ENCODE measurements around the gene COA7. TPM values are rescaled to one million over a fixed set of nuclear protein-coding genes. Genes with fewer than 3 reads are reported as not detected.

The COA7 gene
- total RNA-seq, 1 donor from 2014 or later, result 13.0 TPM

DNA sequence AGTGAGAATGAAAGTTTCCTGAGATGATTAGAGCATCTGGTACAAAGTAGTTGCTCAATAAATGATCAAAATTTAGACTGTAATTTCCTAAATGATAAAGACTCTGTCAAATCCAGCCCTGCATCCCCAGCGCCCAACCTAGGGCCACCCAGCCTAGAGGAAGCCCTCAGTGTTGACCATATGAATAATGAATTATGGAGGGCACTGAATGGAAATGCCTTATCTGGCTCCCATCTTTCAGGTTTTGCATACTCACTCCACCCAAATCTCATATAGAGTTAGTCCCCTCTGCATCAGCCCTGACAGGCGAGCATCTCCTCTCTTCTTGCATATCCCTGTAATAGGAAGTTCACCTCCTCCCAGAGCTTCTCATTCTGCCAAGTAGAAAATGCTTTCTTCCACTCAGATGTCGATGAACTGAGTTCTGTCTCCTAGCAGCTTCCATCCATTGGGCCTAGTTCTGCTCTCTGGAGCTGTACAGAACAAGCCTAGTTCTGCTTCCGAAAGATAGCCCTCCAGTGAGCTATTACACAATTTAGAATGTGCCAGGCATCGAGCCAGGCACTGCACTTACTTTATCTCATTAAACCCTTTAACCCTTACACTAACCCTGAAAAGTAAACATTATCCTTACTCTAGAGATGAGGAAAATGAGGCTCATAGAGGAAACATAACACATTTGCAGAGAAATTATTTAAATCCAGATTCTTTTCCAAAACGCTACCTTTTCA lies 20.9 kb downstream of the COA7 start:
- H3K36me3 ChIP-seq (ENCODE audit: control insufficient read depth, insufficient read depth, low read length), result no peaks in the 10 kb centered on the region
- no peak overlapping the region for H3K4me3 ChIP-seq (ENCODE audit: low read depth, low read length)

DNA sequence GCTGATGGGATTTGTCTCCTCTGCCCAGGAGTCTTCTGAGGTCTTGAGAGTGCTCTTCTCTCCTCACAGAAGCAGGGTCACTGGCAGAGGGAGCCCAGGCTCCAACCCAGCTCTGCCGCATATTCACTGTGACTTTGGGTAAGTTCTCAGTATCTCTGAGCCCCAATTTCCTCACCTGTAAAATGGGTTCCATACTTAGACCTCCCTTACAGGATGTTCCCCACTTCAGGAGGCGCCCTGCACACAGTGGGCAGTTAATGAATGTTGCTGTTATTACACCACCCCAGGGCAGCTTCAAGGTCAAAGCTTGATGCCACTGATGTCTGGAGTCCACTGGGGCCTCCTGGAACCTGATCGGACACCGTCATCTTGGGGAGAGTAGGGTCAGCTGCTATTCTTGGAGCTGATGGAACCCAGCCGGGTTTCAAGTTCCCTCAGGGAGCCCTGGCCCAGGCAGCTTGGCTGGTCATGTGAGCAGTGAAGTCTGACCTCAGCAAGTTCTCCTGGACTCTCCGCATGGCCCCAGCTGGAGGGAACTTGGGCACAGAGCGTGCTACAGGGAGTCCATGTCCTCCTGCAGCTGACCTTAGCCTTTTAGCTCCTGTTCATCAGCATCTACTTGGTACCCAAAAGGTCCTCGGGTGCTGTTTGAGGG lies 21.8 kb downstream of the COA7 start:
- H3K4me3 ChIP-seq (ENCODE audit: low read depth, low read length), result no peak overlapping the region

More for the DNA sequence above, 20.9 kb downstream of the COA7 start:
- no peak for DNase-seq (ENCODE audit: low read depth)
- TF ChIP-seq, protein P1, sequence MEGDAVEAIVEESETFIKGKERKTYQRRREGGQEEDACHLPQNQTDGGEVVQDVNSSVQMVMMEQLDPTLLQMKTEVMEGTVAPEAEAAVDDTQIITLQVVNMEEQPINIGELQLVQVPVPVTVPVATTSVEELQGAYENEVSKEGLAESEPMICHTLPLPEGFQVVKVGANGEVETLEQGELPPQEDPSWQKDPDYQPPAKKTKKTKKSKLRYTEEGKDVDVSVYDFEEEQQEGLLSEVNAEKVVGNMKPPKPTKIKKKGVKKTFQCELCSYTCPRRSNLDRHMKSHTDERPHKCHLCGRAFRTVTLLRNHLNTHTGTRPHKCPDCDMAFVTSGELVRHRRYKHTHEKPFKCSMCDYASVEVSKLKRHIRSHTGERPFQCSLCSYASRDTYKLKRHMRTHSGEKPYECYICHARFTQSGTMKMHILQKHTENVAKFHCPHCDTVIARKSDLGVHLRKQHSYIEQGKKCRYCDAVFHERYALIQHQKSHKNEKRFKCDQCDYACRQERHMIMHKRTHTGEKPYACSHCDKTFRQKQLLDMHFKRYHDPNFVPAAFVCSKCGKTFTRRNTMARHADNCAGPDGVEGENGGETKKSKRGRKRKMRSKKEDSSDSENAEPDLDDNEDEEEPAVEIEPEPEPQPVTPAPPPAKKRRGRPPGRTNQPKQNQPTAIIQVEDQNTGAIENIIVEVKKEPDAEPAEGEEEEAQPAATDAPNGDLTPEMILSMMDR (IDR thresholded peaks at IDR 0.05; ENCODE audit: insufficient read depth, low read length, poor library complexity, severe bottlenecking), result no peak
- no peaks in the 10 kb centered on the region for H3K27me3 ChIP-seq (ENCODE audit: control insufficient read depth, insufficient read depth, low read length)

DNA sequence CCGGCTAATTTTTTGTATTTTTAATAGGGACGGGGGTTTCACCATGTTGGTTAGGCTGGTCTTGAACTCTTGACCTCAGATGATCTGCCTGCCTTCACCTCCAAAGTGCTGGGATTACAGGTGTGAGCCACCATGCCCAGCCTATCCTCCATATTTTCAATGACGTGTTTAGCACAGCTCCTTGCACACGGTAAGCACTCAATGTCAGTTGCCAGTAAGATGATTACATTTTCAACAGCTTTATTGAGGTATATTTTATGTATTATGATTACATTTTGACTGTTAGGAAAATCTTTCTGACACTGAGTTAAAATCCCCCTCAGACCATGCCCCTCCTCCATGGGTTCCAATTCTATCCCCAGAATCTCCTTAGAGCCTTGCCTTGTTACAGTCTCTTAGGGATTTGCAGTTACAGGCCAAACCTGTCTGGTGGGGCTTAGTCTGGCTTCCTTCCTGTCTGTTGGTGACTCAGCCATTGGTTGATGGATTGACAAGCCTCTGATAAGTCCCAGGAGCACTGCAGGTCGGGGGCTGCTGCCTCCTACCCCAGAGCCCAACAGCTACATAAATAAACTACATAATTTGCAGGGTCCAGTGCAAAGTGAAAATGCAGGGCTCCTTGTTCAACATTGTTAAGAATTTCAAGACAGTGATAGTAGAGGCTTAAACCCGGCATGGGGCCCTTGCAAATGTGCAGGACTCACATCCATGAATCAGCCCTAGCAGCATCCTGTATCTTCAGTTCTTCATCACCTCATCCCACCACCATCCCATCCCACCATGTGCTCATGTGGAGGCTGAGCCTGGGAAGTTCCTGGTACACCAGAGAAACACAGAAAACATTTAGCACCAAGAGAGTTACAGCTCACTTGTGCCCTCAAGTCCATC lies 23.4 kb downstream of the COA7 start:
- no peak for DNase-seq (ENCODE audit: low read depth)
- no peaks in the 10 kb centered on the region for H3K27me3 ChIP-seq (ENCODE audit: control insufficient read depth, insufficient read depth, low read length)
- no peaks in the 10 kb centered on the region for H3K36me3 ChIP-seq (ENCODE audit: control insufficient read depth, insufficient read depth, low read length)

More for the DNA sequence above, 21.8 kb downstream of the COA7 start:
- Histone ChIP-seq H3K27me3 (ENCODE audit: control insufficient read depth, insufficient read depth, low read length) (no peaks in the 10 kb centered on the region), H3K36me3 (ENCODE audit: control insufficient read depth, insufficient read depth, low read length) (no peaks in the 10 kb centered on the region)
- TF ChIP-seq, protein P1 (IDR thresholded peaks at IDR 0.05; ENCODE audit: insufficient read depth, low read length, poor library complexity, severe bottlenecking), result no peak
- DNase-seq (ENCODE audit: low read depth), result no peak

DNA sequence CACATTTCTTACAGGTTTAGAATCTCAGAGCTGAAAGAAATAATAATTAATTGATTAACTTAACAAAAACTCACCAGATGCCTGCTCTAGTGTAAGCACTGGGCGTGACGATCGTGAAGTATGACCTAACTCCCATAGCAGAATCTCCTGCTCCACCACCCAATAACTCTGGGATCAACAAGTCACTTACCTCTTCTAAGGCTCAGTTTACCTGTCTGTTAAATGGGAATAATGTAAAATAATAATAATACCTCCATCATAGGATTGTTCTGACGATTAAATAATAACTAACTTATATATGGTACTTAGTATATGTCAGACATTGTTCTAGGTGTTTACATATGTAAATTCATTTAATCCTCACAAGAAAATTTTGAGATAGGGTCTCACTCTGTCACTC lies 24.6 kb downstream of the COA7 start:
- H3K4me3 ChIP-seq (ENCODE audit: low read depth, low read length), result no peak overlapping the region
- no peak for DNase-seq (ENCODE audit: low read depth)
- no peaks in the 10 kb centered on the region for H3K36me3 ChIP-seq (ENCODE audit: control insufficient read depth, insufficient read depth, low read length)
- no peaks in the 10 kb centered on the region for H3K27me3 ChIP-seq (ENCODE audit: control insufficient read depth, insufficient read depth, low read length)
- TF ChIP-seq, protein P1 (IDR thresholded peaks at IDR 0.05; ENCODE audit: insufficient read depth, low read length, poor library complexity, severe bottlenecking), result no peak

More for the DNA sequence above, 23.4 kb downstream of the COA7 start:
- H3K4me3 ChIP-seq (ENCODE audit: low read depth, low read length), result no peak overlapping the region
- TF ChIP-seq, protein P1 (IDR thresholded peaks at IDR 0.05; ENCODE audit: insufficient read depth, low read length, poor library complexity, severe bottlenecking), result no peak

DNA sequence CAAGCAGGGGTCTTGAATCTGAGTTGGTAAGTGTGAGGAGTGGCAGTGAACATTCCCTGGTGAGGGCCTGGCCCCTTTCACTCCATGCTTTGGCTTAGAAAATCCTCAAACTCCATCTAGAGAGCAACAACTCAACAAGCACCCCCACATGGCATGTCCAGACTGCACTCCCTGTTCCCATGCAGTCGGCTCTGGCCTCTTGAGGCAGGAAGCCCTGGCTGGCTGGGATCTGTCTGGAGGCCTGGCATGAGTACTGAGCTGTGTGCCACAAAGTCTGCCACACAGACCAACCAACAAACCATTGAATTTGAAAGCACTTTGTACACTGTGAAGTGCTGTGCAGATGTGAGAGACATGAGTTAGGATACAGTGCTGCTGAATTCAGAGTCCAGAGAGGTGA lies 25.2 kb downstream of the COA7 start:
- TF ChIP-seq, protein P1 (IDR thresholded peaks at IDR 0.05; ENCODE audit: insufficient read depth, low read length, poor library complexity, severe bottlenecking), result no peak
- H3K27me3 ChIP-seq (ENCODE audit: control insufficient read depth, insufficient read depth, low read length), result no peaks in the 10 kb centered on the region
- H3K4me3 ChIP-seq (ENCODE audit: low read depth, low read length), result no peak overlapping the region
- no peak for DNase-seq (ENCODE audit: low read depth)
- no peaks in the 10 kb centered on the region for H3K36me3 ChIP-seq (ENCODE audit: control insufficient read depth, insufficient read depth, low read length)

Data from kidney epithelial cell (primary cell).